Suprapubic skin (tissue), 4 donors: ENCODE results near the gene SLC22A8. TPM values are rescaled to one million over a fixed set of nuclear protein-coding genes. Genes with fewer than 3 reads are reported as not detected.

Source experiments
- DNase-seq, 2 donors: peaks; one replicate each; pipeline ENCODE4 v3.0.0-alpha.2; 2019; ENCODE audit warnings: low spot score in 2 of 2
- H3K27ac ChIP-seq: fragments of 200-600 bp; sonication (generic); one replicate; pipeline ENCODE4 v1.5.1; 2019
- H3K27me3 ChIP-seq: fragments of 200-600 bp; sonication (generic); one replicate; pipeline ENCODE4 v1.5.1; 2019
- H3K36me3 ChIP-seq: fragments of 200-600 bp; sonication (generic); one replicate; pipeline ENCODE4 v1.5.1; 2019
- H3K4me1 ChIP-seq: fragments of 200-600 bp; sonication (generic); one replicate; pipeline ENCODE4 v1.5.1; 2019
- H3K4me3 ChIP-seq: fragments of 200-600 bp; sonication (generic); one replicate; pipeline ENCODE4 v1.5.1; 2019; ENCODE audit warnings: mild to moderate bottlenecking
- H3K9me3 ChIP-seq: fragments of 200-600 bp; sonication (generic); one replicate; pipeline ENCODE4 v1.5.1; 2019
- EP300 ChIP-seq: sonication (generic); formaldehyde crosslinking; IDR thresholded peaks from one replicate; pipeline ENCODE4 v1.6.1; 2017; ENCODE audit warnings: antibody characterized with exemption
- POLR2A ChIP-seq, 2 donors: fragments of 450-650 bp; IDR thresholded peaks; one replicate each; pipeline ENCODE4 v1.6.1; 2017; ENCODE audit warnings: antibody characterized with exemption in 2 of 2, mild to moderate bottlenecking in 2 of 2, moderate library complexity in 2 of 2
- POLR2AphosphoS5 ChIP-seq, 3 donors: sonication (generic); formaldehyde crosslinking; IDR thresholded peaks; one replicate each; pipeline ENCODE4 v1.6.1; 2017; ENCODE audit warnings: antibody characterized with exemption in 3 of 3
- WGBS: methylation state at CpG from one replicate; pipeline ENCODE4 v1.1.5; 2018; 5-methylcytosine and 5-hydroxymethylcytosine counted together
- total RNA-seq, 4 donors: library from RNA; depleted of rRNA; stranded (reverse); fragments of >200 nt; gene quantifications; one replicate each; pipeline ENCODE4 v1.1.0, GENCODE V29; 2016
- TF ChIP-seq, protein P1 (sequence below), 2 donors: fragments of 200-600 bp in 1 of 2; fragments of 450-650 bp in 1 of 2; sonication (generic) in 1 of 2; IDR thresholded peaks; one replicate each; pipeline ENCODE4 v1.5.1; 2016 to 2019; ENCODE audit warnings: antibody characterized with exemption in 2 of 2, mild to moderate bottlenecking in 1 of 2, moderate library complexity in 1 of 2

Gene SLC22A8
- total RNA-seq, 4 donors from 2014 or later, result not detected

DNA sequence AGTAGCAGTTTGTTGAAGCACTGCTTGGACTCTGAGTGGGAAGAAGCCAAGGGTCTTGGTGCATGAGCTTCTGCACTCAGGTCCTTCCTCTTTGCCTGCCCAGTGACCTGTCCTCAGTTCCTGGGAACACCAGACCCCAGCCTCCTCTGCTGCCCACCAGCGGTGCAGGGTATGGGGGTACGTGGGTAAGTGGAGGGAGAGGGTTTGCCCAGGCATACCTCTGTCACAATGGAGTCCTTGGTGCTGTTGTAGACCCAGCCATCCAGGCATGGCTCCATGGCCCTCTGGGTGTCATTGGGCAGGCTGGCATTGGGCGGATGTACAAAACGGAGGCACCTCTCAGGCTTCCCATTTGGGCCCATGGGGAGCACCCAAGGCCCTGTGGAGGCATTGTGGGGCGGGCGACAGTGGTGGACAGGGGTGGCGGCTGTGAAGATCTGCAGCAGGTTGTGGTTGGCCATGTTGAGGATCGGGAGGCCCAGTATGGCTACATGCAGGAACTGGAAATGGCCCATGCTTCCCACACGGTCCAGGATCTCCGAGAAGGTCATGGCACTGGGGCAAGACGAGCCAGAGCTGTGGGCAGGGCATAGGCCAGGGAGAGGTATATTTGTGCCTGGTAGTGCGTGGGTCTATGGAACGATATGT is 1.1 kb downstream of the SLC22A8 start:
- H3K36me3 ChIP-seq, result no peaks in the 10 kb centered on the region
- H3K4me1 ChIP-seq, result no peaks in the 10 kb centered on the region
- WGBS, result 85% methylated on average over 12 of the region's 13 CpGs
- peak in 1 of 2 donors; percentile 64 for DNase-seq
- no peaks in the 10 kb centered on the region for H3K9me3 ChIP-seq
- no peaks in the 10 kb centered on the region for H3K27me3 ChIP-seq
- TF ChIP-seq EP300, result no peak
- TF ChIP-seq POLR2A (IDR thresholded peaks at IDR 0.05), result no peak
- TF ChIP-seq, protein P1, sequence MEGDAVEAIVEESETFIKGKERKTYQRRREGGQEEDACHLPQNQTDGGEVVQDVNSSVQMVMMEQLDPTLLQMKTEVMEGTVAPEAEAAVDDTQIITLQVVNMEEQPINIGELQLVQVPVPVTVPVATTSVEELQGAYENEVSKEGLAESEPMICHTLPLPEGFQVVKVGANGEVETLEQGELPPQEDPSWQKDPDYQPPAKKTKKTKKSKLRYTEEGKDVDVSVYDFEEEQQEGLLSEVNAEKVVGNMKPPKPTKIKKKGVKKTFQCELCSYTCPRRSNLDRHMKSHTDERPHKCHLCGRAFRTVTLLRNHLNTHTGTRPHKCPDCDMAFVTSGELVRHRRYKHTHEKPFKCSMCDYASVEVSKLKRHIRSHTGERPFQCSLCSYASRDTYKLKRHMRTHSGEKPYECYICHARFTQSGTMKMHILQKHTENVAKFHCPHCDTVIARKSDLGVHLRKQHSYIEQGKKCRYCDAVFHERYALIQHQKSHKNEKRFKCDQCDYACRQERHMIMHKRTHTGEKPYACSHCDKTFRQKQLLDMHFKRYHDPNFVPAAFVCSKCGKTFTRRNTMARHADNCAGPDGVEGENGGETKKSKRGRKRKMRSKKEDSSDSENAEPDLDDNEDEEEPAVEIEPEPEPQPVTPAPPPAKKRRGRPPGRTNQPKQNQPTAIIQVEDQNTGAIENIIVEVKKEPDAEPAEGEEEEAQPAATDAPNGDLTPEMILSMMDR (IDR thresholded peaks at IDR 0.05), result no peak
- no peak overlapping the region for H3K4me3 ChIP-seq
- H3K27ac ChIP-seq, result no peak overlapping the region

DNA sequence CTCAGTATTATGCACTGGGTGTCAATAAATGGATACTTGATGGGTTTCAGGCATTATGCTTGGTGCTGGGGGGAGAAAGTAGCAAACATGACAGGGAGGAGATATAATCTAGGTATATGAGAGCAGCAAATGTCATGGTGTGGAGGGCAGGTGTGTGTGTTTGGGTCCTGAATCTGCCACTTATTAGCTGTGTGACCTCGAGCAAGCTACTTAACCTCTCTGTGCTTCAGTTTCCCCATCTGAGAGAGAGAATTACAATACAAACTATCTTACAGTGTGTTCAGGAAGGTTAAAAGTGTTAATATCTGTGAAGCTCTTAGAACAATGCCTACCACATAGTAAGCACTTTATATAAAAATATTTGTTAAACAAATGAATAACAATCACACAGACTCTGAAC is 2.8 kb downstream of the SLC22A8 start:
- Histone ChIP-seq H3K4me3 (no peak overlapping the region), H3K27me3 (no peaks in the 10 kb centered on the region), H3K27ac (no peak overlapping the region), H3K36me3 (no peaks in the 10 kb centered on the region), H3K4me1 (no peaks in the 10 kb centered on the region), H3K9me3 (no peaks in the 10 kb centered on the region)
- 100% methylated on average over 1 of the region's 1 CpG for WGBS
- TF ChIP-seq POLR2AphosphoS5 (IDR thresholded peaks at IDR 0.05) (no peak), EP300 (no peak), POLR2A (IDR thresholded peaks at IDR 0.05) (no peak)
- TF ChIP-seq, protein P1 (IDR thresholded peaks at IDR 0.05), result no peak
- DNase-seq, result no peak

DNA sequence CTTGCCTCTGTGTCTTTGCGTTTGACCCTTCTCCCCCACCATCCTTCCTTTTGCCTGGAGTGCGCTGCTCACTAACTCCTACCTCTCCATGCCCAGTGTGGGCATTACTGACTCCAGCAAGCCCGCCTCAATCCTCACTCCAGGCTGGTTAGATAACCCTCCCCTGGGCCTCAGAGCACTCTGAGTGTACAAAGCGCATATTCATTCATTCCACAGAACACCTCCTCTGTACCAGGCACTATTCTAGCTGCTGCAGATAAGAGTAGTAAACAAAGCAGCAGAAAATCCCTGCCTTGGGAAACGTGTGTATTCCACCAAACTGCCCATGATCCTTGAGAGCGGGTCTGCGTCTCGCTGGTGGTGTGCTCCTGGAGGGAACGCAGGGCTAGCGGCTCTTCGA is 3.2 kb downstream of the SLC22A8 start:
- no peaks in the 10 kb centered on the region for H3K36me3 ChIP-seq
- no peaks in the 10 kb centered on the region for H3K9me3 ChIP-seq
- no peaks in the 10 kb centered on the region for H3K27me3 ChIP-seq
- no peak for TF ChIP-seq POLR2A (IDR thresholded peaks at IDR 0.05)
- TF ChIP-seq, protein P1 (IDR thresholded peaks at IDR 0.05), result no peak
- no peak for TF ChIP-seq POLR2AphosphoS5 (IDR thresholded peaks at IDR 0.05)
- TF ChIP-seq EP300, result no peak
- no peak for DNase-seq
- WGBS, result 87% methylated on average over 11 of the region's 11 CpGs
- H3K4me3 ChIP-seq, result no peak overlapping the region
- no peaks in the 10 kb centered on the region for H3K4me1 ChIP-seq
- no peak overlapping the region for H3K27ac ChIP-seq

DNA sequence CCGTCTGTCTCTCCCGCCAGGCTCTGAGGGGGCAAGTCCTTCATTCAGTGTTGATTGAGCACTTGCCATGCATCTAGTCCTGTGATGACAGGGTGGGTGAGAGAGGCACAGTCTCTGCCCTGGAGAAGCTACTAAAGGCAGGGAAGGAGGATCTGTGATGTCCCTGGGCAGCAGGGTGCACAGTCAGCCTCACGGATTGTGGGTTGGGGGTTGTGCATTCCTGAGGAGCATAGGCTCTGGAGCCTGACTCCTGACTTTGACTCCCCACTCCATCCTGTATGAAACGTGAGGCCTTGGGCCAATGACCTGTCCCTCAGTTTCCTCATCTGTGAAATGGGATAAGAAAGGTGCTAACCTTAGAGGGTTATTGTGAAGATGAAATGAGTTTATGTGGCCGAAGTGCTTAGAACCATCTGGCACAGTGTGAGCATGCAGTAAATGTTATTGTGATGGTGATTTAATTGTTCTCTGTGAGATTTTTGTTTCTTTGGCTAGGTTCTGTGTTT is 4.7 kb downstream of the SLC22A8 start:
- H3K9me3 ChIP-seq, result no peaks in the 10 kb centered on the region
- WGBS, result 90% methylated on average over 4 of the region's 5 CpGs
- H3K27ac ChIP-seq, result no peak overlapping the region
- H3K36me3 ChIP-seq, result no peaks in the 10 kb centered on the region
- TF ChIP-seq, protein P1 (IDR thresholded peaks at IDR 0.05), result no peak
- TF ChIP-seq EP300 (no peak), POLR2AphosphoS5 (IDR thresholded peaks at IDR 0.05) (no peak)
- no peak overlapping the region for H3K4me3 ChIP-seq
- DNase-seq, result no peak
- no peaks in the 10 kb centered on the region for H3K27me3 ChIP-seq
- H3K4me1 ChIP-seq, result no peaks in the 10 kb centered on the region

DNA sequence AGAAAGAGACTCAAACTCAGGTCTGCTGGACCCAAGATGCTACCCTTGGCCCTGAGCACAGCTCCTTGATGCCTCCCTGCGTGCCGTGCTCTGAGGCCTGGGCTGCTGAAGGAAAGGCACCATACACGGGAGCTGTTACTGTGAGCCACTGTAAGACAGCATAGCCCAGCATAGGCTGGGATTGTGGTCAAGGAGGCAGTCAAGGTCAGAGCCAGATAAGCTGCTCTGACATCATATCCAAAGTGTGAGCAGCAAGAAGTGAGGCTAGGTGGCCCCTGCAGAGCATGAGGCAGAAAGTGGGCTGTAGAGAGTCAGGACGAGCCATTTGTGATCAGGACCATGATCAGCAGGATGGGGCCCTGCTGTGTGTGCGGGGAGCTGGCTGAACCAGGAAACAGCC is 7.7 kb downstream of the SLC22A8 start:
- Histone ChIP-seq H3K27ac (no peak overlapping the region), H3K4me1 (no peaks in the 10 kb centered on the region), H3K9me3 (no peaks in the 10 kb centered on the region), H3K27me3 (no peaks in the 10 kb centered on the region), H3K4me3 (no peak overlapping the region), H3K36me3 (no peaks in the 10 kb centered on the region)
- no peak for DNase-seq
- no peak for TF ChIP-seq POLR2A (IDR thresholded peaks at IDR 0.05)
- TF ChIP-seq, protein P1 (IDR thresholded peaks at IDR 0.05), result no peak
- no peak for TF ChIP-seq EP300
- TF ChIP-seq POLR2AphosphoS5 (IDR thresholded peaks at IDR 0.05), result no peak
- 97% methylated on average over 4 of the region's 5 CpGs for WGBS
